ENCODE measurements around the gene APMAP.
"Not testable (repeated sequence)": the region's sequence is repeated elsewhere in the genome, so short reads cannot be mapped to it uniquely, and the experiment has no call there.

The APMAP gene

DNA sequence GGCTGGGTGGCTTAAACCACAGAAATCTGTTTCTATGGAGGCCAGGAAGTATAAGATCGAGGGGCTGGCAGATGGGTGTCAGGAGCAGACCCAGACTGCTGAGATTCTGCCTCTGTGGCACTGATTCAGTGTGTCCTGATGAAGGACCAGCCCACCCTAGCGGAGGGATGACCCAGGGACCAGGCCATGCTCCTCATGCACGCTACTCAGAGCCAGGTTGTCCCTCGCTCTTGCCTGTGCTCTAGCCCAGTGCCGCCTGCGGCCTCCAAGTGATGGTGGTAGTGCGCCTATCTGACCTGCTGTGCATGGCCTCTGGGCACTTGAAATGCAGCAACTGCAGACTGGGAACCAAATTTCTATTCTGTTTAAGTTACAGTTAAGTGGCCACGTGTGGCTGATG is 13.1 kb upstream of the APMAP start:
- no peak for DNase-seq

DNA sequence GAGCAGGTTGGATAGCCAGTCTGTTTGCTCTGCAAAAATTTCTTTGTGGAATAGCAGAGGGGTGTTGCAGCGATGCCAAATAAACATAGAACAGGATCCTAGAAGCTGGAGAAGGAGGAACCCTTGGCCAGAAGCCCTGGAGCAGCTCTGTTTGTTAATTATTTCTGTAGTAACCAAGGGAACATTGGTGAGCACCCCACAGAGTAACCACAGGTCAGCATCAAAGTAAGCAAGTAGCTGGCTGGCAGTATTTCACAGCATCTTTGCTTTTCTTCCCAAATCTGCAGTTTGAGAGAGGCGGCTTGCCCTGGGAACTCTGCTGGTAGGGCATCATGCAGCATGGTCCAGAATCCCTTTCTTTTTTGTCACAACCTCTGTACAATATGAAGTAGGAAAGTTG is 12.7 kb upstream of the APMAP start:
- DNase-seq = no peak

DNA sequence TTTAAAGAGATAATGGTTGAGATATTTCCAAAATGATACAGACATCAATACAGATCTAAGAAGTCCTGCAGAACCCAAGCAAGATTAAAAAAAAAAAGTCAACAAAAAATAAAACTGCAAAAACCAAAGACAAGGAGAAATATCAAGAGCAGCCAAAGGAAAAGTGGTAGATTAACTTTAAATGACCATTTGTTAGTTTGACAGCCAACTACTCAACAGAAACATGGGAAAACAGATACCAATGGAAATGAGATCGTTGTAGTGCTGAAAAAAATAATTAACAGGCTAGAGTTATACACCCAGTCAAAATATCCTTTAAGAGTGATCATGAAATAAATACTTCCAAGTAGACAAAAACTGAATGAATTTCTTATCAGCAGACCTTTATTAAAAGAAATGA is 10.5 kb upstream of the APMAP start:
- DNase-seq = no peak

DNA sequence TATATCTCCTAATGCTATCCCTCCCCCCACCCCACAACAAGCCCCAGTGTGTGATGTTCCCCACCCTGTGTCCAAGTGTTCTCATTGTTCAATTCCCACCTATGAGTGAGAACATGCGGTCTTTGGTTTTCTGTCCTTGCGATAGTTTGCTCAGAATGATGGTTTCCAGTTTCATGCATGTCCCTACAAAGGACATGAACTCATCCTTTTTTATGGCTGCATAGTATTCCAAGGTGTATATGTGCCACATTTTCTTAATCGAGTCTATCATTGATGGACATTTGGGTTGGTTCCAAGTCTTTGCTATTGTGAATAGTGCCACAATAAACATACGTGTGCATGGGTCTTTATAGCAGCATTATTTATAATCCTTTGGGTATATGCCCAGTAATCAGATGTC is 8.8 kb upstream of the APMAP start:
- not testable (repeated sequence) for DNase-seq

DNA sequence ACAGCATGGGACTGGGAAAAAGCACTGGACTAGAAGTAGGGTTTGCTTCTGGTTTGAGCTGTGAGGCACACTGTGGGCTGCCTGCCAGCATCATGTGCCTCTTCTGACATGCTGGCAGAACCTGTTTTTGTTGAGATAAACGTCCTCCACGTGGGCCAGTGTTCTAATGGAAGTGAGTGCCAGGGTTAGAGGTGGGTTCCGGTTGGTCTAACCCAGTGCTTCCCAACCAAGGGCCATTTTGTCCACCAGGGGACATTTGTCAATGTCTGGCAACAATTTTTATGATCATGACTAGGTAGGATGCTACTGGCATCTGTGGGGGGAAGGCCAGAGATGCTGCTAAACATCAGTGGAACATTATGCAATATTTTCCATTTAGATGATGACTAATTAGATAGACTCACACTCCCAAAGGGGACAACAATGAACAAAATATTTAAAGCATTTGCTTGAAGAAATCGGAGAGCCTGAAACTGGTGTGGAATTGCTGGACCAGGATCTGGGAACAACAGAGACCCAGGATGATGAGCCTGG is 7.8 kb upstream of the APMAP start:
- peak; percentile 88 for DNase-seq

DNA sequence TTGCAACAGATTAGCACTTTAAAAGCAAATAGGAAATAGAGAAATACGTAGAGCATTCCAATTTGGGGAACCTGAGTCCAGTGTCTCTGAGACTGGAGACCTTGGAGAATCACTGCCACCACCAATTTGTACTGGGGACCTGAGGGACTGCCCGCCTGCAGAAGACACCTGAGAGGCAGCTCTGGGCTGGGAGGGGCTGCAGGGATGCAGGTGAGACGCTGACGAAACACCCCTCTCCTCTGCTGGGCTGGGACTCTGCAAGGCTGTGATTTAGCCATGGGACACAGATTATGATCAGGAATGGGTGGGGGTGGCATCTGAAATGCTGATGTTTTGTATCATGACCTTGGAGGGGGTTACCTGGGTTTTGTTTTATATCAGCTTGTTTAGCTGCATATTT is 7.0 kb upstream of the APMAP start:
- DNase-seq = no peak

DNA sequence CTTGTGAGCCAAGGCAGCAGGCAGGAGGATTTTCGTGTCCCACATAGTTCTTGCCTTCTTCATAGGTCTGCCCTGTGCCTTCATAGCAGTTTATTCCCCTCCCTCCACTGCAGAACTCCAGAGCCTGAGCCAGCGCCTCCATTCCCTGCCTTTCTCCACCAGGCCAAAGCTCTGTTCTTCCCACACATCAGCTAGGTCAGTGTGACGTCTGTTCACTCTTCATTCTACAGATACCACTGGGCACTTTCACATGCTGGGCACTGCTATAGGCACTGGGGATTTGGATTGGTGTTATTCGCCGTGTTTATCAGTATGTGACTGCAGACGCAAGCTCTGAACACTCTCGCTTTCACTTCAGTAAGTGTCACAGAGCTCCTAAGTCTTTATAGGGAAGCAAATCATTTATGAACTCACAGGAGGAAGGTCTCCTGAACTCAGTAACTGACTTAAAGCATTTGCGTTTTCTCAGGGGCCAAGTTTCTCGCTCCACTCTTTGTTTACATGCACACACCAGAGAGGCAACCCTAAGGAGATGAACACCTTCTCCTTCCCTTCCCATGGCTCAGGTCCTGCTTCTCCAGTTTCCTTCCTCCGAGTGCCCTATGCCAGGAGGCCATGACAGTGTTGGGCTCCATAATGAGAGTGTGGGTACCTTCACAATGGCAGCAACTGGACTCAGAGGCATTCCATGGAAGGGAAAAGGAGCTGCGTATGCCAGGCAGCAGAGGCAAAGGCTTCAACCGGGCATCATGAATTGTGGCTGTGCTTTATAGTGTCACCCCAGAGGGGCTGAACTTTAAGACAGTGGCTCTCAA is 6.3 kb upstream of the APMAP start:
- no peak for DNase-seq

DNA sequence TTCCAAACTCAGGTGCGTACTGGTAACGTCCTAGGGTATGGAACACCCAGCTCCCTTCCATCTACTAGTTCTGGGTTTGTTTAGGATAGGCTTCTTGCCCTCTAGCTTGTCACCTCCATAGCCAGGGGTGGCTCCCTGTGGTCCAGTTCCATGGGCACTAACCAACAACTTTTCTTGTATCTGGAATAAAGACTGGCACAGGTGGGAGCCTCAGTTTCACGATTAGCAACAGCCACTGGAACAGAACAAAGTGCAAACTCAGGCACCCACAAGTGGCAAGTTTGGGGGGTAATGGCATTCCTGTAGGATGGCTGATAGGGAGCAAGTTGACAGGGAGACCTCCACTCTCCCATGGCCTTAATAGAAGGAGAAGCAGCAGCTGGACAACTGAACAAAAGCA is 5.6 kb upstream of the APMAP start:
- no peak for DNase-seq

DNA sequence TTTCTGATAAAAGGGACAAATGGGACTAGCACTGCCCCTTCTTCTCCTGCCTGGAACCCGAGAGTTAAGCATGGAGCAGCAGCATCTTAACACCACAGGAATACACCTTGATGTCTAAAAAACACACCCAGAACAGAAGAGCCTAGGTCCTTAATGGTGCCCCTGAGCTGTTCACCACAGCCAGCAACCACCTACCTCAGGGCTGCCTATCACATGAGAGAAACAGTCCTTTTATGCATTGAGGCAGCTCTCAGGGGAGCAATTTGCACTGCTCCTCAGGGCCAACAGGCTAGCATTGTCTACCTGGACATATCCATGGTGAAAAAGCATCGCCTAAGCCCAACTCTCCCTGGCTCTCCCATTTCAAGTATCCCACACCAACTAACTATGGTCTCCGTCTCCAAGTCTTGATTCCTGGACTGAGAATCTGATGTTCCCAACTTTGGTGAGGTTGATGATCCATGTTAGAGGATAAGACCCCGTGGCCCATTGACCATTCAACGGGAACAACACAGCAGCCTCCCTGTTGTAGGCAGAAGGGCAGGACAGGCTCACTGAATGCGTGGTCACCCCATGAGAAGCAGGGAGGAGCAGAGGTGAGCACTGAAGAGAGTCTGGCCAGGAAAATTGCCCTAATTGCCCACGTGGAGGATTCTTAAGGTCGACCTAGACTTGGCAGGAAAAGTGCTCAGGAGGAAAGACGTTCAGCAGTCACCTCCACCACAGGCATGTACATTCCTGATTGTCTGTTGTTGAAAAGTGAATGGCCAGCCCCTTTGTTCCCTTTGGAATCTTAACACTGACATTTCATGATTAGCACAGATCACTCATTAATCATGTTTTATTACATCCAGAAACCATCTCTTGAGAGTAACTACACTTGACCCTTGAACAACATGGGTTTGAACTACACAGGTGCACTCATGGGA is 4.2 kb upstream of the APMAP start:
- DNase-seq = no peak

DNA sequence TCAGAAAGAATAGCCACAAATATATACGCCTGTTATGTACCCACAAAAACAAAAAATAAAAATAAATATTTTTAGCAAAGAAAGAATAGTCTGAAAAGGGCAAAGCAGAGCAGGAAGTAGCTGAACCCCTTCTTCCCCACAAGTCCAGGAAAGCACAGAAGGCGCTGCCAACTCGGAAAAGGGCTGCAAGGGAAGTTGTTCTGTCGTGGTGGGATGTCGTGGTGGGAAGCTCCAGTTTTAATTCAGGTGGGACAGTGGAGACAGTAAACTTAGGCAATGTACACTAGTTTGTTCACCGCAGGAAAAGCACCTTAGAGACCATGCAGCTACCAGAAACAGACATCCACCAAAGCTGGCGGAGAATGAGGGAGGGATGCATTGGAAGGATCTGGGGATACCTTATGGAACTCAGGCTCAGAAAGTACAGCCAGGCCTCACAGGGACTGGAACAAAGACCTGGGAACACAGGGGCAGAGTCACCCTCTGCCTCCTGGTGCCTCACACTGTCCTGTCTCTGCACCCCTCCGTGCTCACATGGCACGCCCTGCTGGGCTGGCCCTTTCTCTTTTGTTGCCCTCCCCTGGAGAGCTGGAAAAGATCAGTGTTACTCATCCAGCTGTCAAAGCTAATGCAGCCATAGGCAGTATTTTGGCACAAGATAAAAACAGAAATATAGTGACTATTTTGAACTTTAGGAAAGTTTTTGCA is 3.3 kb upstream of the APMAP start:
- DNase-seq = peak; percentile 40

DNA sequence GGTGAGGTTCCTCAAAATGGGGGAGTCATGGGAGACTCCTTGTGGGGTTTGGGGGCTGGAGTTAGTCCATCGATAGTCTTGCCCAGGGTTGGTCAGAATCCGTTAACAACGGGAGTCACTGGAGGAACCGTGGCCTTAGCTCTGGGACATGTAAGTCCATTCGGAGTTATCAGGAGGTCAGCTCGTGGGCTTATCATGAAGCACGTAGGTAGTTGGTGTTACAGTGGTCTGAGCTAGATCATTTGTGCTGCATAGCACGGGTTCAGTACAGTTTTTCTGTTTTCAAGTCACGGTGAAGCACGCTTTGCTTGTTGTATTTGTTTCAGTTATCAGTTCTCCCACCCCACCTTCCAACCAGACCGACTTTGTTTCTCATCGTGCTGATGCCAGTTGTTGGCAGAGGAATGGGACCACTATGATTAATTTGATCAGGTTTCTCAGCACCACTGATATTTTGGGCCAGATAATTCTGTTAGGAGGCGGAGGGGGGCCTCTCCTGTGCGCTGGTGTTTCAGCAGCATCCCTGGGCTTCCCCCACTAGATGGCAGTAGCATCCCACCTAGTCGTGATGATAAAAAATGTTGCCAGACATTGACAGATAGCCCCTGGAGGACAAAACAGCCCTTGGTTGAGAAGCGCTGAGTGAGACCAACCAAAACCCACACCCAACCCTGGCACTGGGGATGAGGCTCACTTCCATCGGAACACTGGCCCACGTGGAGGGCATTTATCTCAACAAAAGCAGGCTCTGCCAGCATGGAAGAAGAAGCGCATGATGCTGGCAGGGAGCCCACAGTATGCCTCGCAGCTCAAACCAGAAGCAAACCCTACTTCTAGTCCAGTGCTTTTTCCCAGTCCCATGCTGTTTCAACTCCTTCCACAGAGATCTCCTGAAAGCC is 2.2 kb upstream of the APMAP start:
- peak; percentile 91 for DNase-seq

DNA sequence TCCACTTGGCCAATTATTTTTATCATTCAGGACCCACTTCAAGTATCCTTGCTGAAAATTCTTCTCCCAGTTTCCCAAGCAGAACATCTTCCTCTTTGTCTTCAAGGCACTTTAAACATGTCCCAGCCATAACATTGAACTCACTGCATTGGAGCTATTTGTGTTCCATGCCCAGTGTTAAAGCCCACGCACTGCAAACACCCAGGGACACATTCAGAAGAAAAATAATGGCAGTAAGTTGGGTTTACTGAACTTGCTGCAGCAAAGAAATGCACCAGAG is 1.6 kb upstream of the APMAP start:
- no peak for DNase-seq

DNA sequence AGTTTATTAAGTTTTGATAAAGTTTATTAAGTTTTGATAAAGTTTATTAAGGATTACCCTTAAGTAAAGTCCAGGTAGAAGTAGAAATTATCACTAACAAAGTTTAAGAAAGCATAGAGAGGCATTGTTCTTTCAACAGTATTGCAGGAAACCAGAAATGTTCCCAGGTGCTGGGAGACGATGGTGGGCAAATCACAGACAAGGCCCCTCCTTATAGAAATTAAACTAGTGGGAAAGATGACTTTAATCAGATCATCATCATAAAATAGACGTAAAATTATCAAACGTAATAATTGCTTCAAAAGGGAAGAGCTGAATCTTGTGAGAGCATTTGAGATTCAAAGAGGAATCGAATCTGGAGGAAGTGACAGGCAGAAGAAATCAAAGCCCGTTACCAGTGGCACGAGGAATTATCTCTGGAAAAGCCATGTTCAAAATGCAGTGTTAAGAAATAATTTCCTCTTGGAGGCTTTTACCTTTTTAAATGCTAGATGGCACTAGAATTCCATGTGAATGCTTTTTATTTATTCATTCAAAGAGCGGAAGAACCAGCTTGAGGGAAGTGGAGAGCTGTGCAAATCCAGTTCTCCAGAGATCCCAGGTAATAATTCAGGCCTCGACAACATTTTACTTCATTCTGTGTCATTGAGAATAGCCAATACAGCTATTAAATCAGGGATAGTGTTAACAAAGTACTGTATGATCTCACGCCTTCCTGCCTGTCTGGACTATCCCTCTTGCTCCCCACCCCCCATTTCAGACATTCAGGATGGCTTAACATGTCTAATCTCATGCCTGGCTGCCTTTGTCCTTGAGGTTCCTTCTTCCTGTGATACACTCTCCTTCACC is 1.0 kb upstream of the APMAP start:
- DNase-seq = peak; percentile 61

DNA sequence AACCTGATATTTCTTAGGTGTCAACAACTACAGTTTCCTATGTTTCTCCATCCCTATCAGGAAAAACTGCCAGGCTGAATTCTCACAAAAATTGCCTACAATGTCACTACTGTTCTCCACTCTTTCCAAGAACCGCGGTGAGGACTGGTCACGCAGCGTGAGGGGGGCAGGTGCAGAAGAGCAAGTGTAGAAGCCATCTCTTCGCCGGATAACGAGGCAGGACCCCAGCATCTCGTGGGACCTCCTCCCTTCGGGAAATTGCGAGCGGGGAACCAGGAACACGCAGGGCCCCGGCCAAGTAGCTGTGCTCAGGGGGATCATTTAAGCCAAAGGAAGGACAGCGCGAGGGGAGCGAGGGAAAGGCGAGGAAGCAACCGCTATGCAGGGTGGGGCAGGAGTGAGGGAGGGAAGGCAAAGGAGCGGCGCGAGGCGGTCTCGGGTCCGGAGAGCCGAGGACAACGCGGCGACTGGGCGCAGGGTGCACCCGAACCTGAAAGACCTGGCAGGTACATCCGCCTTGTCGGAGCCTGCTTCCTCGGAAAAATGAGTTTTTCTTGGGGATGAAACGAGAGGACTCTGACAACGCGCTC is 559 bp downstream of the APMAP start:
- peak; percentile 48 for DNase-seq

DNA sequence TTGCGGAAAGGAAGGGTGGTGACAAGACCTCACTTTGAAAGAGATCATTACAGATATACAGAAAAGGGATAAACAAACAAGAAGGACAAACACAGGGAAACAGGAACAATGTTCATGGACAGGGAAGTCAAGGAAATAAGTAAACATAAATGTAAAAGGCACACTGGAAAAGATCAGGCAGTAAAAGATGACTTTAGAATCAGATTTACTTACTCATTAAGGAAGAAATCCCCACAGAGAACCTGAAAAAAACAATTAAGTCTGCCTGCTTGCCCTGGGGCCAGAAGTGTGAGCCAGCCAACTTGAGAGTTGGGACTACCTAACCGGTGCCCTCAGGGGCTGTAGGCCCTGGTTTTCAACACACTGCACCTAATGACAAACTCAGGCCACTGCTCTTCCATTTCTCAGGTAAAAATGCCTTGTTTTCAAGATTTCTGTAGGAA is 1.7 kb downstream of the APMAP start:
- DNase-seq = no peak

DNA sequence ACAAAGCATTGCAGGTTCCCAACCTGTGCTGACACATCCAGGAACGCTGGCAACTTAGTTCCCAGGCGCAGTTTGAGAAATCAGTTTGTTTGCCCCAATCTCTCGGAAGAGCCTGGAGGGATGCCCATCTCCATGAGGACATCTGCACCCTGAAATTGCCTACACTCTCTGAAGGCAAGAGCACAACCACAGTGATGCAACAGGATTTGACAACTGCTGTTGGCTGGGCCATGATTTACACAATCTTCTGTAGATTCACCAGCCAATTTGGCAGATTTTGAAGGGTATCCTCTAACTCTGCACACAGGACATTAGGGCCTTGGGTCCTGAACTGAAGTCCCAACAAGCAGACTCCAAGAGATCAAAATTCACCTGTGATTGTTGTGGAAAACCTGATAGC is 3.4 kb downstream of the APMAP start:
- peak; percentile 45 for DNase-seq

DNA sequence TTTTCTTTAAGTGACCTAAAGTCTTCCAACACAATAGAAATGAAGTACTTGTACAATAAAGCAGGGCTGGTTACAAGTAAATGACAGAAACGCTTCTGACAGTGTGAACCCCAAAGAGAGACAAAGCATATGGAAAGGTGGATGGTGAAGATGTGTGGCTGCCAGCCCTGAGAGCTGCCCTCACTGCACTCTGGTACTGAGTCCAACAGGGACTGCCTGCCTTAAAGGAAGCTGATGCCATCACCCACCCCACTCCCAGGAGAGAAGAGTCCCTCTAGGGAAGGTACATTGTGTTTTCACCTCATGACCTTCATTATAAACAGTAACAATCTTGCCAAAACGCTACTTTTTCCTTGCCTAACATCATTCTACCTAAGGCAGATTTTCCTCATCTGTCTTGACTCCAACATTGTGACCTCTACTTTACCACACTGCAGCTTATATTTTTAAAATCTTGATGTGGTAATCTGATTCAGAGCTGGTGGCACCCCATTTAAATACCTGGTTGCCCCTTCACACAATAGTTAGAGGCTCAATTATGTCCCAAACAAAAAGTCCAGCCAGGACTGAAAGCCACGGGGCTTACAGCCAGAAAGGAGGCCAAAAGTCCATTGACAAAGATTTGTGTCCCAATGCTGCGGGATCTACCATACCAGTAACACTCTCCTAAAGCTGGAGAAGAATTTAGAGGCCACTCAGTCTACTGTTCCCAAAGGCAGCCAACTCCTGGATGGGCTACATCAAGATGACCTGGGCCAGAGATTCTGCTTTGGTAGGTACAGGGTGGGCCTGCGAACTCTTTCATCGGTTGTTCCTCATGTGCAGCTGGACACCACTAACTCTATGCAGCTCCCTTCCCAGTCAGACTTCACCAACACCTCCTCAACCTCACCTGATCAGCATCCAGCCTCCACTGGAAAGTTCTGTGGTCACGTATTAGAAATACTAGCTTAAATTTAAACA is 4.4 kb downstream of the APMAP start:
- no peak for DNase-seq

DNA sequence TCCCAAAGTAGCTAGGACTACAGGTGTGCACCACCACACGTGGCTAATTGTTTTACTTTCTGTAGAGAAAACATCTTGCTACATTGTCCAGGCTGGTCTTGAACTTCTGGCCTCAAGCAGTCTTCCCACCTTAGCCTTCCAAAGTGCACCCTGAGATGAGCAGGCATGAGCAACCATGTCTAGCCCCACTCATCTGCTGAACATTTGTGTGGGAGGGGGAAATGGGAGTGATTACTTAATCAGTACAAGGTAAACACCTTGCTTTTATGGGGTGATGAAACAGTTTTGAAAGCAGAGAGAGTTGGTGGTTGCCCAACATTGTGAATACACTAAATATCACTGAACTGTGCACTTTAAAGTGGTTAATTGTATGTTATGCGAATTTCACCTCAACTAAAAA is 5.3 kb downstream of the APMAP start:
- no peak for DNase-seq

DNA sequence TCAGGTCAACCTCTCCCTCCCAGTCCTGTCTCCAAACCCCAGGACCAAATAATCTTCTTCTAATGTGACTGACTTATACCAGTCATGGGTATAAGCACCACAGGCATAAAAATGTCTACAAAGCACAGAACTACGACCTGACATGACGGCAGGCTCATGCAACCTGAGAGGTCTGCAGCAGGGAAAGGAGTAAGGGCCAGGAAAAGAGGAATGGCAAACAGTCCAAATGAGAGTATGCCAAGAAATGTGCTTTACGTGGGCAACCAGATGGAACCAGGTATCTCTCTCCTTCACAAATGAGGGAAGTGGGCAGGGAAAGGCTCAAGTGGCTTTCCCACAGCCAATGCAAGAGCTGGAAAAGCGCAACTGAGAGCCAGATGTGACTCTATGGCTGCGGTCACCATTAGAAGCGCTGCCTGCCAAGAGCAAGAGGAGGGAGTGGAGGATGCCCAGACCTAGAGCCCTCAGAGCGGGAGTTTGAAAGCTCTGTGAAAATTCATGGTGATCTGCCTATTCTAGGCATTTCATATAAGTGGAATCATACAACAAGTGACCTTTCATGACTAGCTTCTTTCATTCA is 6.0 kb downstream of the APMAP start:
- DNase-seq = no peak
